ES-I3 (cell line): ENCODE measurements around the gene MACROD2.

Experiments
- H3K36me3 ChIP-seq: 2 replicates; pipeline ENCODE4 v1.6.1; 2013; ENCODE audit warnings: mild to moderate bottlenecking, low read length, control low read depth, moderate library complexity; ENCODE audit not compliant: insufficient read depth
- H3K4me1 ChIP-seq: 2 replicates; pipeline ENCODE4 v1.6.1; 2013; ENCODE audit warnings: mild to moderate bottlenecking, control low read depth, low read length; ENCODE audit not compliant: insufficient read depth
- H3K9ac ChIP-seq: 2 replicates; pipeline ENCODE4 v1.6.1; 2013; ENCODE audit warnings: low read depth, mild to moderate bottlenecking, low read length, moderate library complexity
- H3K9me3 ChIP-seq: 2 replicates; pipeline ENCODE4 v1.6.1; 2013; ENCODE audit warnings: mild to moderate bottlenecking, low read length, moderate library complexity; ENCODE audit not compliant: control insufficient read depth, insufficient read depth

The MACROD2 gene

DNA sequence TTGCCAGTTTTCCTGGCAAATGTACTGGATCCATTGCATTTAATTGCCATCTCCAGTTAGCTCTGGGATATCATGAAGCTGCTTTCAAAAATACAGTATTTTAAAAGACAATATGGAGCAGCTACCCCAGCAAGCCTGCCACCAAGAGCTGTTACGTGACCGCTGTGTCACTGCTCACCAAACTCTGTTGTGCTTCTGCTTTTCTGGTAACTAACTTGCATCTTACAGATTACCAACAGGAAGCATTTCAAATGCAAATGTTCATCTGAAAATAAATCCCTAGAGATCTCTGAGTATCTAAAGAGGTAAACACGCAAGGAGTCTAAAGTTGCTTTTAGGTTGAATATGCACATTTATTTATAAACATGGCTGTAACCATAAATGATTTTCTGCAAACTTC lies 1569.7 kb downstream of the MACROD2 start:
- Histone ChIP-seq H3K9ac (no peak overlapping the region), H3K36me3 (no peaks in the 10 kb centered on the region), H3K9me3 (no peaks in the 10 kb centered on the region)

DNA sequence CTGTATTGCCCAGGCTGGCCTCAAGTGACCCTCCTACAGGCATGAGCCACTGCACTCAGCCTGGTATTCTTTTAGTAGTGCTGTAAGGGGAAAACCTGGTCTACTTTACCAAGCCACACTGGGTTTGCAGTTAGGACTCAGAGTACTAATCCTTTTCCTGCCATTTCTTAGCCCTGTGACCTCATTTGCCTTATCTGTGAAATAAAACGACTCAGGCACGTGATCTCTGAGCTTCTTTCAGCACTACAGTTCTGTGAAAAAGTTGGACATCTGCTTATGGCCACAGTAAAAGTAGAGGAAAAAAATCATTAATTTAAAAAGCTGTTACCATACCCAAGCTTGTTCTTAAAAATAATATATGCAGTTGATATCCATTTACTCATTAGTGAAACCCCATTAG lies 1570.5 kb downstream of the MACROD2 start:
- H3K4me1 ChIP-seq, result peaks cover 15% of the 10 kb centered on the region; the same call in 1 of the 2 replicates
- no peak overlapping the region for H3K9ac ChIP-seq
- no peaks in the 10 kb centered on the region for H3K36me3 ChIP-seq
- H3K9me3 ChIP-seq, result no peaks in the 10 kb centered on the region

More for the DNA sequence above, 1569.7 kb downstream of the MACROD2 start:
- peaks cover 15% of the 10 kb centered on the region; the same call in 1 of the 2 replicates for H3K4me1 ChIP-seq

DNA sequence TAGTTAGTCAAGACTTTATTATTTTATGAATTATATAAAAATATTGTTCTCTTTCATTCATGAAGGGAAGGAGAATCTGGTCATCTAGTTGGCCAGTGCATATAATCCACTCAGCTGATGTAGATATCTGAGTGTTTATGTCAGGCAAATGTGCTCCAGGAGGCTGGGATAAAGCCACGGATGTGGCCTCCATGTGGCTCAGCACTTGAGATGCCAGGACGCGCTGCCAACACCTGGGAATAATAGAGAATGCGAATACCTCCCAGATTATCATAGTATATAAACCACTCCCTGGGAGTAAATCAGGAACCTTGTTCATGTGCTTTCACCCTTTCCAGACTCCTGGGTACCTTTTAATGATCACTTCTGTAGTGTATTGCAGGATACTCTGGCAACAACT lies 1571.9 kb downstream of the MACROD2 start:
- H3K4me1 ChIP-seq, result peaks cover under 1% of the 10 kb centered on the region; the same call in 1 of the 2 replicates
- no peak overlapping the region for H3K9ac ChIP-seq
- H3K36me3 ChIP-seq, result no peaks in the 10 kb centered on the region
- H3K9me3 ChIP-seq, result no peaks in the 10 kb centered on the region

DNA sequence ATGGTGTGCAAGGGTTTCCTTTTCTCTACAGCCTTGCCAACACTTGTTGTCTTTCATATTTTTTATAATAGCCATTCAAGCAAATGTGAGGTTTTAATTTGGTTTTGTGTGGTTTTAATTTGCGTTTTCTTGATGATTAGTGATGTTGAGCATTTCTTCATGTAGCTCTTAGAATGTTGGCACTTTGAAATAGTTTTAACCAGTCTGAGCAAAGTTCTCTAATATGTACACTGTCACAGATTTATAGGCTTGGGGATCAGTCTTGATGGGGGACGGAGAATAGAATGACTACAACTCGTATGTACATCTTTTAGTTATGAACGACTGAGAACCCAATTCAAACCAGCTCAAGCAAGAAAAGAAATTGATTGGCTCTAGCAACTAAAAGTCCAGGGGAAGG lies 1574.8 kb downstream of the MACROD2 start:
- no peaks in the 10 kb centered on the region for H3K36me3 ChIP-seq
- no peaks in the 10 kb centered on the region for H3K9me3 ChIP-seq
- H3K9ac ChIP-seq, result no peak overlapping the region
- no peaks in the 10 kb centered on the region for H3K4me1 ChIP-seq

DNA sequence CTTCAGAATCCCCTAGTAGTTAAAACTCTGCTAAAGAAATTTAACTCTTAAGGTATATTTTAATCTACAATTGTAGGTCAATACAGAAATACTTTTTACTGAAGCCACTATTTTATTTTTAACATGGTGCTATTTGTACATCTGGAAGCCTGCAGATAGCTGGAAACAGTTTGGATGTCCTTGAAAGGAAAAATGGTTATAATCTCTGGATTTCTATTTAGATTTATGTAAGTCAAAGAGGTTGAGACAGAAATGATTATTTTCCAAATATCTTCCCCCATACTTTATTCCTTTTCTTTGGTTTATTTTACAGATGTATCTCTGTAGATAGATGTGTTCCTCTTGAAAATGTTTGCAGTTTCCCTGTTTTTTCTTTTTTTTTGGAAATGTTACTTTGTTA lies 1575.7 kb downstream of the MACROD2 start:
- Histone ChIP-seq H3K4me1 (no peaks in the 10 kb centered on the region), H3K9me3 (no peaks in the 10 kb centered on the region), H3K9ac (no peak overlapping the region), H3K36me3 (no peaks in the 10 kb centered on the region)

DNA sequence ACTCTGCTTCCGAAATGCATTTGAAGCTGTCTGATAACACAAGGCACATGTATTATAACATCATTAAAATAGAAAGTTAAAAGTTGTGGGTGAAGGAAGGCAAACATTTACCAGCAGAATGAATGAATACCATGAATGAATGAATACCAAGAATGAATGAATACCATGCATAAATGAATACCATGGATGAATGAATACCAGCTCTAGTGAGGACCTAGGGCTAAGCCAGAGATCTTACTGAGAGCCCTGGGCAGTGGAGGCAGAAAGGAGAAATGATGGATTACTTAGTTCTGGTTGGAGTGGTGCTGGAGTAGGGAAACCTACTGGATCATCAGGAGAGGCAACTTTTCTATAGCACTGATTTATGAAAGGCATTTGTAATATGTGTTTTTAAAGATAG lies 1579.9 kb downstream of the MACROD2 start:
- H3K36me3 ChIP-seq, result no peaks in the 10 kb centered on the region

DNA sequence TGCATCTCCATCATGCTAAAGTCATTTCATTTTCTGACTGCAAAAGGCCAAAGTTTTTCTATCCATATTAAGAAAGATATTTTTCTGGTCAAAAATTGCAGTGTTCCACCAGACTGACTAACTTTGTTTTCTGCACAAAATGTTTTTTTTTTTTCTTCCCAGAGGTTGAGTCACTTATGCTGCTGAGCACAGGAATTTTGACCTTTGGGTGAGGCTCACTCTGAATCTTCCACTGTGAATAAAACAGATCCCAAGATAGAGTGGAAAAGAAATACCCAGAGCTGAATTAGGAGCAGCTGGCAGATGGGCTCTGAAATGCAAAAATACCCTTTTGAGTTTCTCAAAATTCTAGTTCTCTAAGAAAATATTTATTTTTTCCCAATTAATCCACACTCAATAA lies 1581.1 kb downstream of the MACROD2 start:
- Histone ChIP-seq H3K9me3 (no peaks in the 10 kb centered on the region), H3K4me1 (peaks cover 9% of the 10 kb centered on the region; the same call in 1 of the 2 replicates), H3K9ac (no peak overlapping the region), H3K36me3 (no peaks in the 10 kb centered on the region)

More for the DNA sequence above, 1579.9 kb downstream of the MACROD2 start:
- Histone ChIP-seq H3K9me3 (no peaks in the 10 kb centered on the region), H3K4me1 (peaks cover 7% of the 10 kb centered on the region; the same call in 1 of the 2 replicates), H3K9ac (no peak overlapping the region)

DNA sequence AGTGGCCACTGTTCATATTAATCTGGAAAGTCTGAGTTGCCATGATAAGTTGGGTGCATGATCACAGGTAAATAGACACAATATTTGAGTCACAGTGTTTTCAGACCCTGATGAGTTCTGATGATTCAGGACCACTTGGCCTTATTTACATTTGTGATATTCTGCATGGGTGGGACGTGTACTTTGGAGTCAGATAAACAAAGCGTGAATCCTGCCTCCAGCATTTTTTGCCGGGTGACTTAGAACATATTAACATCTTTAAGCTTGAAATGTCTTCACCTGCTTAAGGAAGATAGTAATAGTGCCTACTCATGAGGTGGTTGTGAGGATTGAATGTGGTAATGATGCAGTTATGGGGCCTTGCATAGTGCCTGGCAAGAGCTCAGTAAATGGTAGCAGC lies 1582.8 kb downstream of the MACROD2 start:
- no peaks in the 10 kb centered on the region for H3K36me3 ChIP-seq
- H3K9me3 ChIP-seq, result no peaks in the 10 kb centered on the region
- H3K4me1 ChIP-seq, result peaks cover 9% of the 10 kb centered on the region; the same call in 1 of the 2 replicates
- no peak overlapping the region for H3K9ac ChIP-seq

DNA sequence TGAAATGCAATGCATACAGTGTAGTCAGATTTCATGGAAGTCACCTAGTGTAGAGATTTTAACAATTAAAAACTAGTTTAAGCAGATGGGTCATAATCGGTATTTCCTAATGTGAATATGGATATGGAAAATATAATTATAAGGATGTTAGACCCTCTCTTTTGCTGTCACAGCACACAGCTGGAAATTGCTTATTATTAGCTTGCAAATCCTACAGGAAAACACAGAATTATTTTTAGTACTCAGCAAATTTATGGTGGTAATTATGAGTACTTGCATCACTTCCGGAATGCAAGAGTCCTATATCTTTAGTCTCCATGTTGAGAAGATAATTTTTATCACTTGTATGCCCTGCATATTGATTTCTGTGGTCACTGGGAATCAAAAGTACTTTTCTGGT lies 1584.4 kb downstream of the MACROD2 start:
- H3K36me3 ChIP-seq, result no peaks in the 10 kb centered on the region
- no peaks in the 10 kb centered on the region for H3K9me3 ChIP-seq
- no peak overlapping the region for H3K9ac ChIP-seq
- peaks cover 9% of the 10 kb centered on the region; the same call in 1 of the 2 replicates for H3K4me1 ChIP-seq

DNA sequence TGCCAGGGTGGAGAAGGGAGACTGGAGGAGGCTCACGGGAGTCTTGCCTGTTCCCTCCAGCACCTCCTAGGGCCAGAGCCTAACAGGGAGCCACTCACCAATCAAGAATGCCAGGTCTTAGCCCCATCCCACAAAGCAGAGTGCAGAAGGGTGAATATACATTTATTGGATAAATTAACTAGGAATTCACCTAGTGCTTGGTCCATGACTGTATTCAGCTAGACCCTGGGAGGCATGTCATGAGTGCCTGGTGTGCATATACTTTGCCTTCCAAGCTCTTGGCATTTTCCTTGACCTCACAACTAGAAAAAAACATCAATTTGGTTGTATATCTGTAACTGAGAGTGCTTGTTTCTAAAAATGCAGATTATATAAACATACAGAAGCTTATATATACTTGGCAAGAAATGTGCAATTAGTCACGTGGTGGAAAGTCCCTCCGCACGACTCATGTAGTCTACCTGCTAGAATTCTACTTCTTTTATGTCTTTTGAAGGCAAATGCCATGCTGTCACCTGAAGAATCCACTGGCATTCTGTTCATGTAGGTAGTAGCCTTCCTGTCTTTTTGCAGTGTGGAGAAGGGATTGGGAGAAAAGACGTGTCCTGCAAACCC lies 1586.9 kb downstream of the MACROD2 start:
- H3K4me1 ChIP-seq, result peaks cover 9% of the 10 kb centered on the region; the same call in 1 of the 2 replicates
- no peak overlapping the region for H3K9ac ChIP-seq
- H3K36me3 ChIP-seq, result no peaks in the 10 kb centered on the region
- H3K9me3 ChIP-seq, result no peaks in the 10 kb centered on the region

DNA sequence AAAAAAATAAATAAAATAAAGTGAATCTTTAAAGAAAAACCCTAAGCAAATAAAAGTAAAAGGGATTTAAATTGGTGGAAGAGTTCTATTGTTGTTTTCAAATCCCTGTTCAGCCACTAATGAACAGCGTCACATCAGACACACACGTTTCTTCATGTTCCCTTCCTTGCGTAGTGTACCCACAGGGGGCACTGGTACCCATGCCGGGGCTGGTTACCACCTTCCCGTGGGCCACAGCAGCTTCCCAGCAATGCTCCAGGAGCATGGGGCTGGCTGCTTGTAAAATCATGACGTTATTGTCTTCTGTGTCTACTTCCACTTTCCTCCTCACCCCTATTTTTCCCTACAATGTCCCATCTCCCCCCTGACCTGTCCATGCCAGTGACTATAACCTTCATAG lies 1589.2 kb downstream of the MACROD2 start:
- Histone ChIP-seq H3K36me3 (no peaks in the 10 kb centered on the region), H3K4me1 (peaks cover 9% of the 10 kb centered on the region; the same call in 1 of the 2 replicates), H3K9ac (no peak overlapping the region), H3K9me3 (no peaks in the 10 kb centered on the region)

DNA sequence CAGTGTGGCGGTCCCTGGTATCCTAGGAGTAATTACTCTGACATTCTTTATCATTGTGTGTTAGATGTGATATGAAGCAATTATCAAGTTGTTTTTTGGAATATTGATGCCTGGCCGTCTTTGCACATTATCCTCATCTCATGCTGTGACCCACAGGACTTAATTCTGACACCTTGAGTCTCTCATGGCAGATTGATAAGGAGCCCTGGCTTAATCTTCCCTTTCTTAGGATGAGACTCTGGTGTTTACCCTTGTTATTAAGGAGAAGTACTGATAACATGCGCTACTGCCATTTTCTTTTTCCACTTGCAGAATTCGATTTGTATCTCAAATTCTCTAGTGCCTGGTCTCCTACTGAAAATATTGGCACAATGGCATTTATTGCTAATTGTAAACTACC lies 1597.8 kb downstream of the MACROD2 start:
- Histone ChIP-seq H3K9me3 (no peaks in the 10 kb centered on the region), H3K36me3 (no peaks in the 10 kb centered on the region), H3K4me1 (no peaks in the 10 kb centered on the region), H3K9ac (no peak overlapping the region)

DNA sequence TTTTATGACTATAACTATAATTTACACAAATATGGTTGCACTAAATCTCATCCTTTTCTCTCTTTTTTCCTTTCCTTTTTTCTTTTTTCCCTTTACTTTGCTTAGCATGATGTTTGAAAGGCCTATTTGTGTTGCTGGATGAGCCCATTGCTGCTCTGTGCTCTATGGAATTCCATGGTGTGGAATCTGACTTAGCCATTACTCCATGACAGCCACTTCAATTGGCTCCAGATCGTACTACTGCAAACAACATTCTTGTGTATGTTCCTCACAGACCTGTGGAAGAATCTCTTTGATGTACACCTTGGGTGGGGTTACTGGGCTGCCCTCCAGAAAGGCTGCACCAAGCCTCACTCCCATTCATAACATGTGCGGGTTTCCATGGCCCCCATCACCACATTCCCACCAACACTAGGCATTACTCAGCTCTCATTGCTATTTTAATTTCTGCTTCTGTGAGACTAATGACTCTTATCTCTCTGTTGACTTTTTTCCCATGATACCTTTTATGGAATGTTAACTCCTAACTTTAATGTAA lies 1598.9 kb downstream of the MACROD2 start:
- Histone ChIP-seq H3K4me1 (no peaks in the 10 kb centered on the region), H3K9me3 (no peaks in the 10 kb centered on the region), H3K9ac (no peak overlapping the region), H3K36me3 (no peaks in the 10 kb centered on the region)

DNA sequence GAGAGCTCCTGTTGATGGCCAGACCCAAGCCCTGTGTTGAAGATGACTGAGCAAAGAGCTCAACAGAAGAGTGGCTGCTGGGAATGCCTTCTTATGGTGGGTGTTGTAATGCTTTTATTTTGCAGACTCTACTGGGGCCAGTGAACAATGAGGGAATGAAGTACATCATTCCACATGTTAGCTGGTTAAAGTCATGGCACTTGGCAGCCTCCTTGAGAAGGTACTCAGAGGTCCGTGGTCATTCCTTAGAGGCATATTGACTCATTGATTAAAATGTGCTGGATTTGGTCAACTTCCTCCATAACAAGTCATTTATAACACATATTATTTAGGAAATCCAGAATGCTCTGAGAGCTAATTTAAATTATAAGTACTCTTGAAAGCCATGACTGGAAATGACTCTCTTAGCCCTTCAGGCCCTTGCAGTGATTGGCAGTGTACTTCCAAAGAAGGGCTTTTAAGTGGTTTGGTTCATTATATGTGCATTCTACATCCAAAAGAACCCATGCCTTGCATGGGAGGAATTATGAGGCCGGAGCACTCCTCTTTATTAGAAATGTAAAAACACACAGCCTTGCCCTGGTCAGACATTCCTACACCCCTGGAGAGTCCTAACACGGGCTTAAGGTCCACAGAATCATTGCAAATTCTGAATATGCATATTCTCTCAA lies 1601.0 kb downstream of the MACROD2 start:
- no peak overlapping the region for H3K9ac ChIP-seq
- no peaks in the 10 kb centered on the region for H3K9me3 ChIP-seq
- H3K4me1 ChIP-seq, result no peaks in the 10 kb centered on the region
- no peaks in the 10 kb centered on the region for H3K36me3 ChIP-seq

DNA sequence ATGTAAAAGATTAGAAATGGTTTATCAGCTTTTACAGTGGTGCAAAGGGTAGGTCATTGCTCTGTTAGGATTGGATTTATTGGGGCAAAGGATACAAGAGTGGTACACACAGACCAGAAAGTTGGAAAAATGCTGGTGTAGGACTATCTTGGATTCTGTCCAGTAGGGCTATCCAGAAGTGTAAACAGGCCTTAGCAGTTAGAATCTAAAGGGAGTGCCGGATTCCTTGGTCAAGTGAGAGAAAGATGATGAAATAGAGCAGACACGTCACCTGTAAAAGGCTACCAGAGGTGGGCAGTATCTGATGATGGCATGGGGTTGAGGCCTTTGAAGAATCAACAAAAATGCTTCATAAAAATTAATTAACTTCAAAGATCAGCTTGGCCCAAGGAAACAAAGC lies 1602.0 kb downstream of the MACROD2 start:
- Histone ChIP-seq H3K4me1 (no peaks in the 10 kb centered on the region), H3K36me3 (no peaks in the 10 kb centered on the region), H3K9me3 (no peaks in the 10 kb centered on the region), H3K9ac (no peak overlapping the region)
